AG04449 (cell line): ENCODE data around the gene WDR76.
"Not testable (repeated sequence)": the region's sequence is repeated elsewhere in the genome, so short reads cannot be mapped to it uniquely, and the experiment has no call there.

Experiments
- CTCF ChIA-PET: fragments of 350-600 bp; formaldehyde crosslinking; extraction: SDS; loops from one replicate; lab custom pipeline; 2021; ENCODE audit warnings: antibody characterized with exemption; lab: Yijun Ruan, JAX
- POLR2A ChIA-PET: fragments of 400-600, 350-600 bp; formaldehyde crosslinking; extraction: SDS; loops from one replicate; lab custom pipeline; 2020; ENCODE audit warnings: antibody characterized with exemption, inconsistent platforms; lab: Yijun Ruan, JAX
- DNase-seq: peaks from one replicate; pipeline ENCODE4 v3.0.0-alpha.2; 2010; ENCODE audit warnings: low read depth, low spot score
- H3K4me3 ChIP-seq: 2 replicates; pipeline ENCODE4 v1.5.1; 2011; ENCODE audit warnings: low read depth, mild to moderate bottlenecking, control low read depth, low read length
- CTCF ChIP-seq: IDR thresholded peaks from one replicate; pipeline ENCODE4 v1.5.1; 2011; ENCODE audit warnings: mild to moderate bottlenecking, moderate library complexity, low read length, control low read depth, inconsistent platforms; ENCODE audit not compliant: insufficient read depth; ENCODE audit errors: missing control alignments

WDR76 gene

GRCh38 chr15:43854801-43855200 lies 28.0 kb downstream of the WDR76 start:
- CTCF ChIA-PET, result no interaction called here
- TF ChIP-seq CTCF, result no peak
- POLR2A ChIA-PET, result no interaction called here
- H3K4me3 ChIP-seq, result no peak overlapping the region
- DNase-seq, result no peak

- POLR2A ChIA-PET, result no interaction called here
Measured at GRCh38 chr15:43859546-43859945, 32.7 kb downstream of the WDR76 start.

GRCh38 chr15:43866636-43867035 lies 39.8 kb downstream of the WDR76 start:
- POLR2A ChIA-PET, H3K4me3 ChIP-seq, DNase-seq: not testable (repeated sequence)
- CTCF ChIA-PET, result interaction anchor here (0.6 to 2.0 kb wide), 3 partner anchors 15 to 711 kb away, joined by 3 to 7 read pairs (median 3); no protein-coding TSS in a partner anchor

More at GRCh38 chr15:43859546-43859945, 32.7 kb downstream of the WDR76 start:
- no peak for DNase-seq
- CTCF ChIA-PET, result interaction anchor here (1.0 to 2.7 kb wide), 5 partner anchors 9 to 642 kb away, joined by 3 to 19 read pairs (median 3); no protein-coding TSS in a partner anchor
- no peak overlapping the region for H3K4me3 ChIP-seq
- no peak for TF ChIP-seq CTCF

- no peak for DNase-seq
- no peak for TF ChIP-seq CTCF
- POLR2A ChIA-PET, result no interaction called here
- H3K4me3 ChIP-seq, result no peak overlapping the region
- CTCF ChIA-PET, result interaction anchor here (1.0 to 7.5 kb wide), 3 partner anchors 14 to 635 kb away, joined by 3 to 61 read pairs (median 7); no protein-coding TSS in a partner anchor
Measured at GRCh38 chr15:43867096-43867495, 40.3 kb downstream of the WDR76 start.

- no peak for TF ChIP-seq CTCF
- ChIA-PET CTCF (interaction anchor here (0.6 to 7.5 kb wide), 6 partner anchors 9 to 633 kb away, joined by 3 to 61 read pairs (median 4); no protein-coding TSS in a partner anchor), POLR2A (no interaction called here)
- DNase-seq, result no peak
- H3K4me3 ChIP-seq, result no peak overlapping the region
Measured at GRCh38 chr15:43868406-43868805, 41.6 kb downstream of the WDR76 start.

GRCh38 chr15:43871835-43872234 lies 45.0 kb downstream of the WDR76 start:
- ChIA-PET POLR2A (no interaction called here), CTCF (interaction anchor here (0.8 to 7.5 kb wide), 33 partner anchors 9 to 683 kb away, joined by 3 to 61 read pairs (median 5); no protein-coding TSS in a partner anchor)
- no peak for DNase-seq
- TF ChIP-seq CTCF, result no peak
- no peak overlapping the region for H3K4me3 ChIP-seq

GRCh38 chr15:43872416-43873020 lies 45.7 kb downstream of the WDR76 start:
- ChIA-PET CTCF (interaction anchor here (0.6 to 7.5 kb wide), 45 partner anchors 9 to 1255 kb away, joined by 3 to 61 read pairs (median 4); no protein-coding TSS in a partner anchor), POLR2A (no interaction called here)
- peak; percentile 28 for DNase-seq
- H3K4me3 ChIP-seq, result no peak overlapping the region
- peak; percentile 77 for TF ChIP-seq CTCF
